Measurements from ENCODE around the gene ABLIM1. TPM values are rescaled to one million over a fixed set of nuclear protein-coding genes. Genes with fewer than 3 reads are reported as not detected.

The ABLIM1 gene
- total and polyA plus RNA-seq, 10 of the 15 experiments (the other 5 are each of a cell fraction or from before 2014, with no cell fraction given), result 14.2 to 50.5 (median 28.1) TPM

GRCh38 chr10:114388275-114388674 lies 269.8 kb downstream of the ABLIM1 start (continued):
- peak; percentile 37; the same call in 1 of the 2 replicates for TF ChIP-seq USF2 (IDR thresholded peaks at IDR 0.05; ENCODE audit: borderline replicate concordance, low read depth, low read length)
- TF ChIP-seq KAT2A (conservative IDR thresholded peaks at IDR 0.05; ENCODE audit: control insufficient read depth, low read depth, low read length), result no peak
- TF ChIP-seq ATF7 (IDR thresholded peaks at IDR 0.05; ENCODE audit: low read depth), result 0 out of 2 replicates have a peak, but pooled peaks have one; percentile 23
- no peak for TF ChIP-seq SIX5 (IDR thresholded peaks at IDR 0.05; ENCODE audit: low read depth, low read length, severe bottlenecking)
- no peak for TF ChIP-seq ZZZ3 (IDR thresholded peaks at IDR 0.05; ENCODE audit: control insufficient read depth, insufficient read length, low read depth)
- peak; percentile 79; the same call in 2 of the 3 replicates for TF ChIP-seq POU2F2 (IDR thresholded peaks at IDR 0.05; ENCODE audit: borderline replicate concordance, low read depth, low read length)
- TF ChIP-seq NR2C2 (IDR thresholded peaks at IDR 0.05; ENCODE audit: borderline replicate concordance, control insufficient read depth, insufficient read length, low read depth), result no peak
- TF ChIP-seq EZH2 (IDR thresholded peaks at IDR 0.05; ENCODE audit: borderline replicate concordance, control insufficient read depth, low read depth, low read length), result no peak
- peak; percentile 55; the same call in 1 of the 2 replicates for TF ChIP-seq RELB (IDR thresholded peaks at IDR 0.05; ENCODE audit: low read depth)
- peak; percentile 87 for TF ChIP-seq IRF4 (IDR thresholded peaks at IDR 0.05; ENCODE audit: low read depth, low read length)
- no peak for TF ChIP-seq ZNF24 (IDR thresholded peaks at IDR 0.05)
- peak; percentile 66 to 84 for TF ChIP-seq IKZF2 (IDR thresholded peaks at IDR 0.05)
- no peak for TF ChIP-seq ZNF274 (IDR thresholded peaks at IDR 0.05; ENCODE audit: insufficient read depth, insufficient read length)
- no peak for TF ChIP-seq ZBED1 (IDR thresholded peaks at IDR 0.05; ENCODE audit: borderline replicate concordance)
- TF ChIP-seq RUNX3 (IDR thresholded peaks at IDR 0.05; ENCODE audit: low read length), result peak; percentile 98
- TF ChIP-seq FOXM1 (IDR thresholded peaks at IDR 0.05; ENCODE audit: low read depth, low read length), result peak; percentile 82
- no peak for TF ChIP-seq USF1 (IDR thresholded peaks at IDR 0.05; ENCODE audit: borderline replicate concordance, extremely low read length, insufficient read depth, low read depth, low read length)
- TF ChIP-seq CREM (IDR thresholded peaks at IDR 0.05; ENCODE audit: low read depth), result peak; percentile 58; the same call in 1 of the 2 replicates
- no peak for TF ChIP-seq YBX1 (IDR thresholded peaks at IDR 0.05)
- TF ChIP-seq RB1 (IDR thresholded peaks at IDR 0.05; ENCODE audit: borderline replicate concordance), result no peak
- no peak for TF ChIP-seq CBX3 (IDR thresholded peaks at IDR 0.05; ENCODE audit: borderline replicate concordance, low read depth)
- no peak for TF ChIP-seq TCF7 (IDR thresholded peaks at IDR 0.05; ENCODE audit: borderline replicate concordance)
- TF ChIP-seq E2F4 (IDR thresholded peaks at IDR 0.05; ENCODE audit: low read depth, low read length), result no peak
- peak; percentile 42; the same call in 1 of the 2 replicates for TF ChIP-seq SPI1 (IDR thresholded peaks at IDR 0.05; ENCODE audit: borderline replicate concordance, insufficient read depth, low read depth, low read length)
- TF ChIP-seq CTCF (IDR thresholded peaks at IDR 0.05 in 2 of 3, conservative IDR thresholded peaks at IDR 0.05 in 1 of 3; ENCODE audit: control insufficient read depth in 2 of 3, extremely low read depth in 1 of 3, insufficient read depth in 1 of 3, low read depth in 3 of 3, low read length in 3 of 3), result no peak
- TF ChIP-seq SMC3 (IDR thresholded peaks at IDR 0.05; ENCODE audit: borderline replicate concordance, low read length), result no peak
